ENCODE measurements around the gene GALNS.
A peak's percentile ranks its signal among the peaks of the same experiment; 100 is the strongest.

The GALNS gene

DNA sequence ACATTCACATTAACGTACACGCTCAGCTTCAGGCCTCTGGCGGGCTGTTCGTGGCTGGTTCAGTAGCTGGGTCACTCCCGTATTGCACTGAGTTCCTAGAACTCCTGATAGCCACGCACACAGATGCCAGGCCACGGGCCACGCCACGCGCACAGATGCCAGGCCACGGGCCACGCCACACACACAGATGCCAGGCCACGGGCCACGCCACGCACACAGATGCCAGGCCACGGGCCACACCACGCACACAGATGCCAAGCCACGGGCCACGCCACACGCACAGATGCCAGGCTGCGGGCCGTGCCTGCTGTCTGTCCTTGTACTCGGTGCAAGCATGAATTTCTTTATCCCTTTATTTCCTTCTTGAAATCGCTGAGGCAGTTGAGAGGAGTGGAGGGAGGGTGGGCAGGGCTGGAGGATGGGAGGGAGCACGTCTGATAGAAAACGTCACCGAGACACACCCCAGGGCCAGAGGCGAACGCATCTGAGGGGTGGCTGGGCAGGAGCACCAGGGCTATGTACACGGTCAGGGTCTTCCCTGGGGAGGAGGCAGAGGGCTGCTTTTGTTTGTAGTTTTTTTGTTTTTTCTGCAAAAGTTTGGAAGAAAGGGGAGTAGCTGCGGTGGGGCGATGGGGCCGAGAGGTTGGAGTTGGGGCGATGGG, 18.3 kb upstream of the GALNS start:
- DNase-seq: no peak

- DNase-seq: no peak
Observed at GRCh38 chr16:88872650-88873331, 16.0 kb upstream of the GALNS start.

DNA sequence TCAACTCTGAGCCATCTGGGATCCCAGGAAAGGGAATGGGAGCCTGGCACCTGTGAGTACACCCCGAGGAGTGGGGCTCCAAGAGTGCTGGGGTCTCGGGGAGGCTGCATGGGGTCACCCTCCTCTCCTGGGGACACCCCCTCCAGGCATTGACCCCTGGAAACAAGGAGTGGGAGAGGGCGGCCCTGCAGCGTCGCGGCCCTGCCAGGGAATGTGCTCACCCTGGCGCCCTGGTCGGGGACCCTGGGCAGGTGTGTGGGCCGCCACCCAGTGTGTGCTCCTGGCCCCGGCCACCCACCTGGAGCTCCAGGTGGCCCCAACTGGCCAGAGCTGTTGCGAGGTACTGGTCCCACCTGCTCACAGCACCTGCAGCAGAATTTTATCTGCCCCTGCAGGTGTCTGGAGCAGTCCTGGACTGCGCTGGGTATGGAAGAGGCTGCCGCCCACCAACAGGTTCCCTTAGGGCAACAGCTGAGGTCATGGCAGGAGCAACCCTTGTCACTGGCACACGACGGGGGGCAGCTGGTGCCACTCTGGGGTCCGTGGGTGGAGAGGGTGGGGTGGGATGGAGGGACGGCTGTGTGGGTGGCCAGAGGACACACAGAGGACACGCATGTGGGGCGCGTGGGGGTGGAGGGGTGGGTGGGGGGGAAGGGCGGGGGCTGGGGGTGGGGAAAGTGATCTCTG, 15.1 kb upstream of the GALNS start:
- no peak for DNase-seq

DNA sequence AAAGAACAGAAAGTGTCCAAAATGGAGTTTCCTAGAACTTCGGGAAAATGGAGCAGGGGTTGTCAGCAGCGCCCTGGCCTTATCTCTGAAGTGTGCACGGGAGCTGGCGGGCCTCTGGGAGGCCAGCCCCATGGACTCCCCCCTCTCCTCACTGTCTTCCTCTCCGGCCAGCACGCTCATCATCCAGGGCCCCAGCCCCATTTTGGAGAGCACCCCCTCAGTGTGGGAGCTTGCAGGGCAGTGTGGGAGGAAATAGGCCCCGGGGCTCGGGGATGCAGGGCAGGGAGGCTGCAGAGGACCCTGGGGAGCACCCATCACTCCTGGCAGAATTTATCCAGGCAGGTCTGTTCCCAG, 14.6 kb upstream of the GALNS start:
- no peak for DNase-seq

DNA sequence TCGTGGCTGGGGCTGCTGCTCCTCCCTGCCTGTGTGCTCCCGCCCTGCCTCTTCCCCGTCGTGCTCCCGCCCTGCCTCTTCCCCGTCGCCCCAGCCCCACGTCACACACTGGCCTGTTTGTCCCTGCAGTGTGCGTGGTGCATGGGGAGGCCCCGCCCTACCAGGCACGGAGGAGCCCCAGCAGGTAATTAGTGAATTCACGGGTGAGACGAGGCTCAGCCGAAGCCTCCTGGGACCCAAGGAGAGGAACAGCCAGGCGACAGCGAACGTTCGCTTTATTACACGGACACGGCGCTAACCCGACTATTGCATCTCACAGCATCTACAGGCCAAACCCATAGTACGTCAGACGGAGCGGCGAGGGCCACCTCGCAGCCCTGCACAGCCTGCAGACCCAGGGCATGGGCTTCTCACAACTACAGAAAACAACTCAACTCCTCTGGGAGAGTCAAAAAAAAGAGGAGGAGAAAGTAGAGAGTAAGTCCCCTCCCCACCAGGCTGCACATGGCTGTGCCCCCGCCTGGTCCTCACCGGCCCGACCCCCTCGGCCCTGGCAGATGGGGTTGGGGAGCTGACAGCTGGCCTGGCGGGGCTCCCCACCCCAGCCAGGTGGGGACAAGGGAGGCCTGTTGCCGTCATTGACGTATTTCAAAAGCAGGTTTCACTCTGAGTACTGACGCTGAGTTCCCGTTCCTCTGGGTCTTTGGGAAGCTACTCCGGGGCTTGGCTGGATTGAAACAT, 14.0 kb upstream of the GALNS start:
- no peak for DNase-seq

GRCh38 chr16:88869673-88869980, 12.9 kb upstream of the GALNS start:
- DNase-seq: no peak

DNA sequence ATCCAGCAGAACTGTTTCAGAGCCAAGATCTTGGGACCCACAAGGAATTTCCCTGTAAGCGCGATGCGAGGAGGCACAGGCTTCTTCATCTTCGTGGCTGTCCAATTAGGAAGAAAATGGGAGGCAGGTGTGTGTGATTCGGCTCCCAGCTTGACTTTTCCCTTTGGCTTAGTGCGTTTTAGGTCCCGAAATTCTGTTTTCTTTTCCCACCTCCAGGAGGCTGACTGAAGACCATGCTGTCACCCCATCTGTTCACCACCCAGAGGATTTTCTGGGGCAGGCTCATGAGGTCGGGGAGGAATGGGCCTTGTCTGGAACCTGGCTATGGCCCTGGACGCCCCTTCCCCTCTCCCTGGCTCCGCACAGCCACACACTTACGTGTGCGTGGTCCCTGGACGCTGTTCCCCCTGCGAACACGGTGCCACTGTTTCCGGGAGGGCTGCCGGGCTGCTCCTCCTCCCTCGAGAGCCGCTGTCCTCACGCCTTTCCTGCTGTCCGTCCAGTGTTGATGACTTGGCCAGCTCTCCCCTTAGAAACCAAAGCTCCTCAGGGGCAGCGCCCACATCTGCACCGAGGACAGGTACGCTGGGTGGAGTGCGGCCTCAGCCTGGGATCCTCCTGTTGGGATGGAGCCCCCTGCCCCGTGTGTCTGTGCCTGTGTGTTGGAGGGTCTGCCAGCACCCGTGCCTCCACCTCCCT, 12.4 kb upstream of the GALNS start:
- DNase-seq: no peak

DNA sequence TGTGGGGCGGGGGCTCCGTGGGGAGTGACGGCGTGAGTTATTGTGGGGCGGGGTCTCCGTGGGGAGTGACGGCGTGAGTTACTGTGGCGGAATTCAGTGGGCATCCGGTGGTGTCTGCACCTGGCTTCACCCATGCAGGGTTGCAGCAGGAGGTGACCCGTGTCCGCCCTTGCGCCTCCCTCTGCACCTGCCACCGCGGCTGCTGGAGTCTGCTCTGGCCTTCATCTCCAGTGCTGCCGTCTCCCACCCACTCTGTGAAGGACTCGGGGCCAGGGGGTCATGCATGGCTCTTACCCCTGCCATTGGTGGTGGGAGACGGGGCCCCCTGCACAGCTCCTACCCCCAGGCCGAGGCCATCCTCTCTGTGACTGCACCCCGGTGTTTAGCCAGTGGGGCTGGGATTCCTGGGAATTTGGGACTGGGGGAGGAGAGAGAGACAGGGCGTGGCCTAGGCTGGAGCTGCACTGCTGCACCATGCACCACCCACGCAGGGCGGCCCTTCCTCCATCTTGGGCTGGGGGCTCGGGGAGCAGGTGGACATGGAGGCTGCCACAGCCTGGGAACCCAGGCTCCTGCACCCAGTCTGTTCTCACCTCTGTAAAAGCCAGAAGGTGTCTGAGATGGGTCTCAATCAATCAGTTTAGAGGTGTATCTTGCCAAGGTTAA, 11.0 kb upstream of the GALNS start:
- DNase-seq: no peak

GRCh38 chr16:88866151-88866920, 9.6 kb upstream of the GALNS start, which contains the start of gene PABPN1L:
Gene PABPN1L (minus strand): TSS chr16:88866660. CDS start chr16:88866606, 54 bp downstream.
- DNase-seq: no peak

GRCh38 chr16:88865742-88866141, 9.0 kb upstream of the GALNS start:
- DNase-seq: no peak

DNA sequence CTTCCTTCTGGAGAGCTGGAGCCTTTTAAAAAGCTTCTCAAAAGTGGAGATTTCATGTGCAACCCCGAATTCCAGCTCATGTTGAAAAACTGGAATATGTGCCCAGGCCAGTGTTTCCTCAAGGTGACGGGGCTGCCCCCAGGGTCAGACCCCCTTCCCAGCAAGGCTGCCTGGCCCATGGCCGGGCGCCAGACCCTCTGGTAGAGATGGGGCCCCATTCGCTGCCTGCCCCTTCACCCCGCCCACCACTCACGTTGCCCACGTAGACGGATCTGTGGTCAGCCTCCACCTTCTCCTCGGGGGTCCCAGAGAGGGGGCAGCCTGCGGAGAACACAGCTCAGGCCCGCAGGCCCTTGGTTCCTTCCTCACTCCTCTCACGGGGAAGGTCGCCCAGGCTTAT, 8.6 kb upstream of the GALNS start:
- DNase-seq: no peak

GRCh38 chr16:88864521-88864920, 7.8 kb upstream of the GALNS start:
- no peak for DNase-seq

- no peak for DNase-seq
Observed at GRCh38 chr16:88864099-88864498, 7.4 kb upstream of the GALNS start.

GRCh38 chr16:88863426-88863825, 6.7 kb upstream of the GALNS start:
- DNase-seq: no peak

DNA sequence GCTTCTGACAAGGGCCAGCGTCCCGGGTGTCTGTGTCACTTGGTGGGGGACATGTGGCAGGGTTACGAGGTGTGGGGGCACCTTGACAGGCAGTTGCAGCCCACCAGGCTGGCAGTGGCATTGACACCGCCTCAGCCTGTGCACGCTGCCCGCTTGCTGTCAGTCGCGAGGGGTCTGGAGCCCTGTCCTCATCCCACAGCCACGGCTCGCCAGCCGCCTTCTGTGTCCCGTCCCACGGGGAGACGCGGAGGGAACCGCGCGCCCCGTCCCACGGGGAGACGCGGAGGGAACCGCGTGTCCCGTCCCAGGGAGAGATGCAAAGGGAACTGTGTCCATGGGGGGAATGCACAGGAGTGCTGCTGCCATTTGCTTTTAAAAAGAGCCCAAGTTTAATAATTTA, 6.2 kb upstream of the GALNS start:
- DNase-seq: no peak

DNA sequence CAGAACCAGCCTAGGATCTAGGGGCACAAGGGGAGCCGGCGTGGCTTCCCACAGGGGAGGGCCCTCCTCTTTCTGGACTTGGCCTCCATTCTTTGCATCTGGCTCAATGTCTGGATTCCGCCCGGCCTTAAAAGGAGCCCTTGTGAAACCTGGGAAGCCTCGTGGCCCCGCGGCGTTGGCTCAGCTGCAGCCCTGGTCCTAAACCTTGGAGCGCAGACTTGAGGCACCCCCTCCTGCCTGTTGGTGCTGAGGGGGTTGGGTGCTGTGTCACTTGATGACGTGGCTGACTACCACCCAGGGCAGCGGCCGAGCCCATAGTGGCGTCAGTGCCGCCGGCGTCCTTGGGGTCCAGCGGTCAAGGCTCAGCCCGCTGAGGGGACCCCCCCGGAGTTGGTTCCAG, 4.6 kb upstream of the GALNS start:
- no peak for DNase-seq

- no peak for DNase-seq
Observed at GRCh38 chr16:88859381-88860091, 2.8 kb upstream of the GALNS start.

DNA sequence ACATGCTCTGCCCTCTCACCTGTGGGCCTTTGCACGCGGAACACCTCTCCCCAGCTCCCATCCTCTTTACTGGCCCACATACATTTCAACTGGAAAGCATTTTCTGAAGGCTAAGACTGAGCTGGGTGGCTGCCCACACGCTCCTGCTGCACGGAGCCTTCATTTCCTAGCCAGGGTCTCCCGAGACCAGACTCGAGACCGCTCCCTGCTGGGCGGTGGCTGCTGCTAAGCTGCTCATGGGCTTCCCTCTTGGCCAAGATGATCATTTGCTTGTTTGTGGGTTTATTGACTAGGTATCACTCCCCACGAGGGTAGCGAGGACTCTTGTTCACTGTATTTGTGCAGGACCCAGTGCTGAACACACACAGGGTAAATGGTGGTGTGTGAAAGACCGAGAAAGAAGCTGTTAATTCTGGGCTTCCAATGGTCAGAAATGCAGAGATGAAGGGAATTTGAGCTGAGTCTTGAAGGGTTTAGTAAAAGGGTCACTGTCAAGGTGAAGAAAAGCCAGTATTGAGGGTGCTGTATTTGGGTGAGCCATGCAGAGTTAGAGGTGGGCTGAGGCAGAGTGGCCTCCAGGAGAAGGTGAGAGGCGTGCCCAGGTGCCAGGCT, 1.1 kb upstream of the GALNS start:
- peak; percentile 66 for DNase-seq

DNA sequence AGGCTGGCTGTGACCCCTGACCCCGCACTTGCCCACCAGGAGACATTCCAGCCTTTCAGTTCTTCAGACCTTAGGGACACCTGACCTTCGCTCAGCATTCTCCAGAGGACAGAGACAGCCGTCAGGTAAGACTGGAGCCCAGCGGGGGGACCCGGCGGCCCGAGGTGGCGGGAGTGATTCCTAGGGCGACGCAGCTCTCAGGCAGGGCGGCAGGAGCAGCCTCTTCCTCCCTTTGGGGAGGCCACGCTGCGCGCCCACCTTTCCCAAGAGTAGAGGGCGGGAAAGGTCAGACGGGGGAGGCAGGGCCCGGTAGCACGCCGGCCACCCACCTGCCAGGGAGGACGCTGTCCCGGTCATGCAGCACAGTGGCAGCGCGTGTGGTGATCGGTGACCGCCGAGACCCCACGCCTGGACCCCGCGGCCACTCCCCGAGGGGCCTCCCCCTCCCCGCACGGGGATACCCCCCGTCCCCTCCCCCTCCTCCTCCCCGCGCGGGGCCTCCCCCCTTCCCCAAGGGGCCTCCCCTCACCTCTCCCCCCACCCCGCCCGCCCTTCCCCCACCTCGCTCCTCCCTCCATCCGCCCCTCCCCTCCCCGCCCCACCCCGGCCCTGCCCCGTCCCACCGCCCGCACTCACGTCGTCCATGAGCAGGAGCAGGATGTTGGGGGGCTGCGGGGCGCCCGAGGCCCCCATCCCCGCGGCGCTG, 472 bp downstream of the GALNS start:
- DNase-seq: no peak

- DNase-seq: no peak
Observed at GRCh38 chr16:88855736-88856121, 1.0 kb downstream of the GALNS start.
